ENCODE results near the gene C17orf50.

C17orf50 gene

GRCh38 chr17:35801583-35802224 is 41.0 kb downstream of the C17orf50 start:
- H3K9me3 ChIP-seq (ENCODE audit: control insufficient read depth, insufficient read depth, low read length) = no peaks in the 10 kb centered on the region
- H3K4me2 ChIP-seq (ENCODE audit: low read length) = peak overlapping the region; percentile 34; the same call in 1 of the 2 replicates
- no peak overlapping the region for H3K27ac ChIP-seq (ENCODE audit: low read depth, low read length)
- peaks cover 14% of the 10 kb centered on the region for H3K4me1 ChIP-seq (ENCODE audit: control insufficient read depth, low read length)
- H4K20me1 ChIP-seq (ENCODE audit: control insufficient read depth, insufficient read depth, low read depth, low read length) = no peaks in the 10 kb centered on the region
- no peak overlapping the region for H3K4me3 ChIP-seq (ENCODE audit: low read length)
- no peaks in the 10 kb centered on the region for H3F3A ChIP-seq (ENCODE audit: control insufficient read depth, insufficient read depth)
- no peaks in the 10 kb centered on the region for H3K36me3 ChIP-seq (ENCODE audit: control insufficient read depth, low read length)
- TF ChIP-seq EZH2phosphoT487 (IDR thresholded peaks at IDR 0.05; ENCODE audit: borderline replicate concordance, low read length) = no peak
- TF ChIP-seq, protein P1, sequence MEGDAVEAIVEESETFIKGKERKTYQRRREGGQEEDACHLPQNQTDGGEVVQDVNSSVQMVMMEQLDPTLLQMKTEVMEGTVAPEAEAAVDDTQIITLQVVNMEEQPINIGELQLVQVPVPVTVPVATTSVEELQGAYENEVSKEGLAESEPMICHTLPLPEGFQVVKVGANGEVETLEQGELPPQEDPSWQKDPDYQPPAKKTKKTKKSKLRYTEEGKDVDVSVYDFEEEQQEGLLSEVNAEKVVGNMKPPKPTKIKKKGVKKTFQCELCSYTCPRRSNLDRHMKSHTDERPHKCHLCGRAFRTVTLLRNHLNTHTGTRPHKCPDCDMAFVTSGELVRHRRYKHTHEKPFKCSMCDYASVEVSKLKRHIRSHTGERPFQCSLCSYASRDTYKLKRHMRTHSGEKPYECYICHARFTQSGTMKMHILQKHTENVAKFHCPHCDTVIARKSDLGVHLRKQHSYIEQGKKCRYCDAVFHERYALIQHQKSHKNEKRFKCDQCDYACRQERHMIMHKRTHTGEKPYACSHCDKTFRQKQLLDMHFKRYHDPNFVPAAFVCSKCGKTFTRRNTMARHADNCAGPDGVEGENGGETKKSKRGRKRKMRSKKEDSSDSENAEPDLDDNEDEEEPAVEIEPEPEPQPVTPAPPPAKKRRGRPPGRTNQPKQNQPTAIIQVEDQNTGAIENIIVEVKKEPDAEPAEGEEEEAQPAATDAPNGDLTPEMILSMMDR (IDR thresholded peaks at IDR 0.05; ENCODE audit: low read depth, low read length, poor library complexity, severe bottlenecking) = no peak
- no peaks in the 10 kb centered on the region for H3K9me2 ChIP-seq (replicated peaks; ENCODE audit: control insufficient read depth, low read length)
- H3K79me2 ChIP-seq (ENCODE audit: control insufficient read depth, low read length) = no peaks in the 10 kb centered on the region
- H3K27me3 ChIP-seq (ENCODE audit: control insufficient read depth, low read length) = peaks cover 21% of the 10 kb centered on the region

DNA sequence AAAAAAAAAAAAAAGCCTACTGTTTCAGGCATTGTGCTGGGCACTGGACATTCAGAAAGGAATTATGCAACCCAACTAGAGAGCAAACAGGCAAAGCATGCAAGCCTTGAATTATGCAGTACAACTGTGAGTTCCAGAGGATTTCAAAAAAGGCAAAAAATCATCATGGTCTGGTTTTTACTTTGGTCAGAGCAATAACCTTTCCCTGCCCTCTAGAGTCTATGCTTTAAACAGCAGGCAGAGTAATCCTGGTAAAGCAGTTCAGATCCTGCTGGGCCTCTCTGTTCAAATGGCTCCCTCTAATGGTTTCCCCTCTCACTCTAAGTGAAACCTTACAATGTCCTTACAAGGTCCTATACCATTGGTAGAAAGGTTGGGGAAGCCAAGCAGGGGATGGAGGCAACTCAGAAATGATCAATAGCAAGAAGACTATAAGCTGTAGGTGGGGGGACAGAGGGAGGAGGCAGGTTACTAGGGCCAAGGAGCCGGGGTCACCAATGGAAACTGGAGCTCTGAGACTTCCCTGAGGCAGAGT is 44.0 kb downstream of the C17orf50 start:
- no peak overlapping the region for H3K27ac ChIP-seq (ENCODE audit: low read depth, low read length)
- no peaks in the 10 kb centered on the region for H3F3A ChIP-seq (ENCODE audit: control insufficient read depth, insufficient read depth)
- TF ChIP-seq, protein P1 (IDR thresholded peaks at IDR 0.05; ENCODE audit: low read depth, low read length, poor library complexity, severe bottlenecking) = peak; percentile 86
- no peak for TF ChIP-seq EZH2phosphoT487 (IDR thresholded peaks at IDR 0.05; ENCODE audit: borderline replicate concordance, low read length)
- H3K4me2 ChIP-seq (ENCODE audit: low read length) = no peak overlapping the region
- peaks cover 4% of the 10 kb centered on the region for H3K36me3 ChIP-seq (ENCODE audit: control insufficient read depth, low read length)
- no peaks in the 10 kb centered on the region; the same call in 1 of the 2 replicates for H3K27me3 ChIP-seq (ENCODE audit: control insufficient read depth, low read length)
- peaks cover 9% of the 10 kb centered on the region for H3K79me2 ChIP-seq (ENCODE audit: control insufficient read depth, low read length)
- H3K9me2 ChIP-seq (replicated peaks; ENCODE audit: control insufficient read depth, low read length) = no peaks in the 10 kb centered on the region
- peaks cover 25% of the 10 kb centered on the region for H3K4me1 ChIP-seq (ENCODE audit: control insufficient read depth, low read length)
- H4K20me1 ChIP-seq (ENCODE audit: control insufficient read depth, insufficient read depth, low read depth, low read length) = peaks cover under 1% of the 10 kb centered on the region; the same call in 1 of the 2 replicates
- no peaks in the 10 kb centered on the region for H3K9me3 ChIP-seq (ENCODE audit: control insufficient read depth, insufficient read depth, low read length)
- no peak overlapping the region for H3K4me3 ChIP-seq (ENCODE audit: low read length)

DNA sequence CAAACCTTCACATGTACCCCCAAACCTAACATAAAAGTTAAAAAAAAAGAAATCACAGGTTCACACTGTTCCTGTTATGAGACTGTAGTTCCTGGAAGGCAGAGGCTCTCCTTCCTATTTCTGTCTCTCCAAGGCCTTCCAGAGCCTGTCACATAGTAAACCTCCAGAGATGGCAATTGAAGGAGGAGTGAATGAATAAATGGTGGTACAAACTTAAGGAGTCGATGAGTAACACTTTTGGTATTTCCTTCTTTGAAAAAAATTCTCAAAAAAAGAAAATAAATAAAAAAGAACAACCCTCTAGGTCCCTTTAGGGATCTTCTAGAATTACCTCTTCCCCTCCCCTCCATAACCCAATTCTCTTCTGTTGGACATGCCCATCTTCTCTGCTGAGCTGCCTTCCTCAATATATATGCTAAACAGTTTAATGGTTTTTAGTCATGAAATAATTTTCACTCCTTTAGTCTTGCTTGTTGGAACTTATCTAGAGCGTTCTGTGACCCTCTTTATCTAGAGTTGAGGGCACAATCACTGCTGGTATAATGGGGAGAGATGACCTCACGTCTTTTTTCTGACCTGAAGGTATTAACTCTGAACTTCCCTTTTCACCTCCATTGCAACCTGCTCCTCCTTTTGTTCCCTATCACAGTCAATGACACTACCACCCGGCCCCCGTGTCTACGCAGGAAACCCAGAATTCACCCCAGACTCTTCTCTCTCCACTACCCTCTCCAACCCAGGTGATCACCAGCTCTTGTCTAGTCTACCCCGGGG is 46.9 kb downstream of the C17orf50 start:
- Histone ChIP-seq H3K4me2 (ENCODE audit: low read length) (peak overlapping the region; percentile 87), H3K9me2 (replicated peaks; ENCODE audit: control insufficient read depth, low read length) (no peaks in the 10 kb centered on the region), H3K4me3 (ENCODE audit: low read length) (peak overlapping the region; percentile 88), H3F3A (ENCODE audit: control insufficient read depth, insufficient read depth) (no peaks in the 10 kb centered on the region), H3K27ac (ENCODE audit: low read depth, low read length) (no peak overlapping the region), H3K36me3 (ENCODE audit: control insufficient read depth, low read length) (peaks cover 32% of the 10 kb centered on the region), H3K79me2 (ENCODE audit: control insufficient read depth, low read length) (peaks cover 37% of the 10 kb centered on the region), H3K4me1 (ENCODE audit: control insufficient read depth, low read length) (peaks cover 33% of the 10 kb centered on the region), H4K20me1 (ENCODE audit: control insufficient read depth, insufficient read depth, low read depth, low read length) (peaks cover 26% of the 10 kb centered on the region), H3K27me3 (ENCODE audit: control insufficient read depth, low read length) (no peaks in the 10 kb centered on the region), H3K9me3 (ENCODE audit: control insufficient read depth, insufficient read depth, low read length) (no peaks in the 10 kb centered on the region)
- TF ChIP-seq, protein P1 (IDR thresholded peaks at IDR 0.05; ENCODE audit: low read depth, low read length, poor library complexity, severe bottlenecking) = no peak
- TF ChIP-seq EZH2phosphoT487 (IDR thresholded peaks at IDR 0.05; ENCODE audit: borderline replicate concordance, low read length) = no peak

All from DOHH2 (cell line).